Measurements from ENCODE around the gene ILDR1. TPM values are rescaled to one million over a fixed set of nuclear protein-coding genes. Genes with fewer than 3 reads are reported as not detected.

ILDR1 gene
- total RNA-seq, 4 donors from 2014 or later, result 1.9 to 3.7 (median 2.3) TPM

DNA sequence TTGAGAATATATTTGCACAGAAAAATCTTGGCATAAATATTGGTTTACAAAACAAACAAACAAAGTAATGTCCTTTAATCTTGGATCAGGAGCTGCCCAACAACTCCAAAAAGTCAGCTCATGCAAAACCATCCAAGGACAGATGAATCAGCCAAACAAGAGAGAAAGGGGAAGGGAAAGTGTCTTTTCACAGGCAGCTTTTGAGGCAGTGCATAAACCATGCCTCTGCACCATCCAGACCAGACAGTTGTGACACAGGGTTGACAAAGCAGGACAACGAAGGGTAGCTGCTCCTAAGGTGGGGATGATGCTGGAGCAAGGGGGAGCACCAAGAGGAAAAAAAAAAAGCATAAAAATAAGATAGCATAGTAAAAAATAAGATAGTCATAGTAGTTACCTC, 41.9 kb upstream of the ILDR1 start:
- no peaks in the 10 kb centered on the region for H3K36me3 ChIP-seq
- WGBS, result 56% methylated on average over 1 of the region's 1 CpG
- H3K27me3 ChIP-seq, result no peaks in the 10 kb centered on the region
- no peak for DNase-seq (ENCODE audit: low spot score in 2 of 2)
- no peaks in the 10 kb centered on the region for H3K4me1 ChIP-seq
- TF ChIP-seq POLR2AphosphoS5 (IDR thresholded peaks at IDR 0.05), result no peak
- TF ChIP-seq EP300 (IDR thresholded peaks at IDR 0.05), result no peak
- TF ChIP-seq, protein P1, sequence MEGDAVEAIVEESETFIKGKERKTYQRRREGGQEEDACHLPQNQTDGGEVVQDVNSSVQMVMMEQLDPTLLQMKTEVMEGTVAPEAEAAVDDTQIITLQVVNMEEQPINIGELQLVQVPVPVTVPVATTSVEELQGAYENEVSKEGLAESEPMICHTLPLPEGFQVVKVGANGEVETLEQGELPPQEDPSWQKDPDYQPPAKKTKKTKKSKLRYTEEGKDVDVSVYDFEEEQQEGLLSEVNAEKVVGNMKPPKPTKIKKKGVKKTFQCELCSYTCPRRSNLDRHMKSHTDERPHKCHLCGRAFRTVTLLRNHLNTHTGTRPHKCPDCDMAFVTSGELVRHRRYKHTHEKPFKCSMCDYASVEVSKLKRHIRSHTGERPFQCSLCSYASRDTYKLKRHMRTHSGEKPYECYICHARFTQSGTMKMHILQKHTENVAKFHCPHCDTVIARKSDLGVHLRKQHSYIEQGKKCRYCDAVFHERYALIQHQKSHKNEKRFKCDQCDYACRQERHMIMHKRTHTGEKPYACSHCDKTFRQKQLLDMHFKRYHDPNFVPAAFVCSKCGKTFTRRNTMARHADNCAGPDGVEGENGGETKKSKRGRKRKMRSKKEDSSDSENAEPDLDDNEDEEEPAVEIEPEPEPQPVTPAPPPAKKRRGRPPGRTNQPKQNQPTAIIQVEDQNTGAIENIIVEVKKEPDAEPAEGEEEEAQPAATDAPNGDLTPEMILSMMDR (IDR thresholded peaks at IDR 0.05), result no peak
- H3K4me3 ChIP-seq, result no peak overlapping the region
- no peaks in the 10 kb centered on the region for H3K9me3 ChIP-seq
- no peak overlapping the region for H3K27ac ChIP-seq

DNA sequence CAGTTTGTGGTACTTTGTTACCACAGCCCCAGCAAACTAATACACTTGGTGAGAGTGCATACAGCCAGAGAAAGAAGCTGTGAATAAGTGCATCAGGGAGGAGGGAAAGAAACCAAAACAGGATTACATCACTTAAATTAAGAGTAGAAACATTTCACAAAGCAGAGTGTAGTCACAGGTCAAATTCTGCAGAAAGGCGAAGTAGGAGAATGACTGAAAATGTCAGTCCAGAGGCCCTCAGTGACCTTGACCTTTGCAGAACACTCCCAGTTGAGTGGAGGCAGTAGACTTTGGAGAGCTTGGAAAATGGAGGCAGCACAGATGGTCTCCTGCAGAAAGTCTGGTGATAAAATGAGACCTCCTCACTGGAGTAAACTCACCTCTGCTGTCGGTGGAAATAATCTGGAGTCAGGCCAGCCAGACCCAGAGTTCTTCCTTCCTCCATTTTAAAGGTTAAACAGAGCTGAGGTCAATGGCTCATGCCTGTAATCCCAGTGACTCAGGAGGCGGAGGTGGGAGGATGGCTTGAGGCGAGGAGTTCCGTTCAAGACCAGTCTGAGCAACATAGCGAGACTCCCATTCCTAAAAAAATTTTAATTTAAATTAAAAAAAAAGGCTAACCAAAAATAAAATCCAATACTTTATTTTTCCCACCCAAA, 38.1 kb upstream of the ILDR1 start:
- H3K4me1 ChIP-seq, result no peaks in the 10 kb centered on the region
- no peaks in the 10 kb centered on the region for H3K36me3 ChIP-seq
- no peaks in the 10 kb centered on the region for H3K9me3 ChIP-seq
- no peak for TF ChIP-seq POLR2AphosphoS5 (IDR thresholded peaks at IDR 0.05)
- TF ChIP-seq POLR2A (IDR thresholded peaks at IDR 0.05), result no peak
- TF ChIP-seq, protein P1 (IDR thresholded peaks at IDR 0.05), result no peak
- TF ChIP-seq EP300 (IDR thresholded peaks at IDR 0.05), result no peak
- WGBS, result 86% methylated on average over 6 of the region's 6 CpGs
- H3K4me3 ChIP-seq, result no peak overlapping the region
- DNase-seq (ENCODE audit: low spot score in 2 of 2), result no peak
- H3K27me3 ChIP-seq, result no peaks in the 10 kb centered on the region
- H3K27ac ChIP-seq, result no peak overlapping the region

GRCh38 chr3:122058294-122058693, 36.2 kb upstream of the ILDR1 start:
- Histone ChIP-seq H3K27me3 (no peaks in the 10 kb centered on the region), H3K9me3 (no peaks in the 10 kb centered on the region), H3K4me3 (no peak overlapping the region), H3K4me1 (no peaks in the 10 kb centered on the region), H3K36me3 (no peaks in the 10 kb centered on the region), H3K27ac (no peak overlapping the region)
- TF ChIP-seq POLR2AphosphoS5 (IDR thresholded peaks at IDR 0.05), result no peak
- no peak for TF ChIP-seq POLR2A (IDR thresholded peaks at IDR 0.05)
- TF ChIP-seq EP300 (IDR thresholded peaks at IDR 0.05), result no peak
- TF ChIP-seq, protein P1 (IDR thresholded peaks at IDR 0.05), result no peak
- no peak for DNase-seq (ENCODE audit: low spot score in 2 of 2)
- 79% methylated on average over 1 of the region's 1 CpG for WGBS

GRCh38 chr3:122057671-122058070, 35.6 kb upstream of the ILDR1 start:
- Histone ChIP-seq H3K36me3 (no peaks in the 10 kb centered on the region), H3K27me3 (no peaks in the 10 kb centered on the region), H3K4me1 (no peaks in the 10 kb centered on the region), H3K4me3 (no peak overlapping the region), H3K27ac (no peak overlapping the region), H3K9me3 (no peaks in the 10 kb centered on the region)
- TF ChIP-seq POLR2A (IDR thresholded peaks at IDR 0.05) (no peak), EP300 (IDR thresholded peaks at IDR 0.05) (no peak), POLR2AphosphoS5 (IDR thresholded peaks at IDR 0.05) (no peak)
- TF ChIP-seq, protein P1 (IDR thresholded peaks at IDR 0.05), result no peak
- WGBS, result 81% methylated on average over 2 of the region's 2 CpGs
- DNase-seq (ENCODE audit: low spot score in 2 of 2), result no peak

DNA sequence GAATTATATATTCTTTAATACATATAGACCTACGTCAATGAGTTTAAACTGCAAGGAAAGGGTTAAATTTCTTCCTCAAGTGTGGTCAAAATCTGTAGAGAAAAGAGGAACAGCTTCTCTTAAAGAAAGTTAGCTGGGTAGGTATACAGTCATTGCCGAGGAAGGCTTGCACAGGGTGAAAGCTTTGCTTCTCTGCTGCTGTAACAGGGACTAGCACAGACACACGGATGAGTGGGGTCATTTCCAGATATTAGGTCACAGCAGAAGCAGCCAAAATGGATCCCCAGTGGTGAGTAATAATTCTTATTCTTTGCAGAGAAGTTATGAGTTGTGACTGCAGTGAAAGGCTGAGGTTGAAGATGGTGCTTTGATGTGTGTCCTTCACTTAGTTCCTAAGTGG, 33.2 kb upstream of the ILDR1 start, which contains the start of gene CD86:
TSS of gene CD86 (plus strand) at position 148 of the 400 bp plus-strand sequence. CDS start at position 276, 128 bp downstream.
- H3K36me3 ChIP-seq, result no peaks in the 10 kb centered on the region
- H3K27me3 ChIP-seq, result no peaks in the 10 kb centered on the region
- H3K9me3 ChIP-seq, result no peaks in the 10 kb centered on the region
- H3K27ac ChIP-seq, result no peak within 1 kb of the TSS
- TF ChIP-seq, protein P1 (IDR thresholded peaks at IDR 0.05), result no peak
- no peak for TF ChIP-seq POLR2AphosphoS5 (IDR thresholded peaks at IDR 0.05)
- no peak for TF ChIP-seq EP300 (IDR thresholded peaks at IDR 0.05)
- peak in 1 of 2 donors; percentile 23 for TF ChIP-seq POLR2A (IDR thresholded peaks at IDR 0.05)
- peak within 1 kb of the TSS; percentile 28 for H3K4me3 ChIP-seq
- DNase-seq (ENCODE audit: low spot score in 2 of 2), result no peak
- H3K4me1 ChIP-seq, result no peaks in the 10 kb centered on the region
- WGBS, result 33% methylated on average over 3 of the region's 3 CpGs

Data from suprapubic skin (tissue), 4 donors.